CD4-positive, alpha-beta T cell treated with Interleukin-21 for 1 hour (primary cell): ENCODE measurements around the gene TBC1D5.

Experiments used
- DNase-seq: peaks from one replicate; pipeline ENCODE4 v3.0.0-alpha.2; 2020

The TBC1D5 gene

GRCh38 chr3:17583530-17583929 lies 158.9 kb downstream of the TBC1D5 start:
- no peak for DNase-seq

GRCh38 chr3:17581421-17582080 lies 160.9 kb downstream of the TBC1D5 start:
- no peak for DNase-seq

- DNase-seq: no peak
Measured at GRCh38 chr3:17580901-17581300, 161.5 kb downstream of the TBC1D5 start.

- DNase-seq: no peak
Measured at GRCh38 chr3:17579289-17580031, 163.0 kb downstream of the TBC1D5 start.

GRCh38 chr3:17577796-17578520 lies 164.5 kb downstream of the TBC1D5 start:
- no peak for DNase-seq

GRCh38 chr3:17573396-17573795 lies 169.0 kb downstream of the TBC1D5 start:
- no peak for DNase-seq

GRCh38 chr3:17571686-17572085 lies 170.7 kb downstream of the TBC1D5 start:
- DNase-seq: no peak

GRCh38 chr3:17562845-17563244 lies 179.6 kb downstream of the TBC1D5 start:
- no peak for DNase-seq

GRCh38 chr3:17558565-17558964 lies 183.9 kb downstream of the TBC1D5 start:
- no peak for DNase-seq

GRCh38 chr3:17557749-17558463 lies 184.5 kb downstream of the TBC1D5 start:
- DNase-seq: no peak

- no peak for DNase-seq
Measured at GRCh38 chr3:17555525-17555924, 186.9 kb downstream of the TBC1D5 start.

- DNase-seq: no peak
Measured at GRCh38 chr3:17554078-17554477, 188.4 kb downstream of the TBC1D5 start.

GRCh38 chr3:17553080-17553479 lies 189.4 kb downstream of the TBC1D5 start:
- DNase-seq: no peak

- no peak for DNase-seq
Measured at GRCh38 chr3:17552351-17552750, 190.1 kb downstream of the TBC1D5 start.

- DNase-seq: no peak
Measured at GRCh38 chr3:17551895-17552294, 190.5 kb downstream of the TBC1D5 start.

- DNase-seq: no peak
Measured at GRCh38 chr3:17551333-17551732, 191.1 kb downstream of the TBC1D5 start.

GRCh38 chr3:17550624-17551023 lies 191.8 kb downstream of the TBC1D5 start:
- no peak for DNase-seq

GRCh38 chr3:17546500-17547255 lies 195.8 kb downstream of the TBC1D5 start:
- no peak for DNase-seq

GRCh38 chr3:17544632-17545031 lies 197.8 kb downstream of the TBC1D5 start:
- DNase-seq: no peak

- DNase-seq: no peak
Measured at GRCh38 chr3:17542591-17542990, 199.8 kb downstream of the TBC1D5 start.

GRCh38 chr3:17539436-17539835 lies 203.0 kb downstream of the TBC1D5 start:
- DNase-seq: no peak

GRCh38 chr3:17535274-17535673 lies 207.2 kb downstream of the TBC1D5 start:
- DNase-seq: no peak
